GM12874 (cell line): Measurements from ENCODE around the gene LGI1.

Source experiments
- CTCF ChIP-seq: IDR thresholded peaks from 2 replicates; pipeline ENCODE4 v1.5.1; 2011; ENCODE audit warnings: low read depth, mild to moderate bottlenecking, control low read depth, low read length, moderate library complexity; ENCODE audit not compliant: insufficient read depth

Gene LGI1

DNA sequence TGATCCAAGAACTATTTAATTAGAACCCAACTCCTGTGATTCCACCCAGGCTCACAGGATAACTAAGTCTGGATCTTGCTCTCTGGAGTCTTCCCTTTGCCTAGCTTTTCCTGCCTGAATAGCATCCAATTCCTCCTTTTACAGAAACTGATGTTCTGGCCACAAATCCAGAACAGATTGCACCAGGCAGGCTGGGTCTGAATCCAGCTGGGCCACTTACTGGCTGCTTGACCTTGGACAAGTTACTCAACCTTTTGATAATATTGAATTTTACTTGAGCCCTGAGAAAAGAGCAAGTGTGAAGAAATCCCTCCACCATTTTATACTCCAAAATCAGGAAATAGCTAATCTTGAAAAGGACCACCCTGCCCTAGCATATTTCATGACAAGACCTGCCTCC is 80.5 kb downstream of the LGI1 start:
- TF ChIP-seq CTCF, result no peak

- TF ChIP-seq CTCF, result no peak
These were observed 84.2 kb downstream of the LGI1 start for GRCh38 chr10:93841961-93842360.

- TF ChIP-seq CTCF, result no peak
These were observed 87.4 kb downstream of the LGI1 start for GRCh38 chr10:93844979-93845626.
